Measurements from ENCODE around the gene IGSF9. TPM values are rescaled to one million over a fixed set of nuclear protein-coding genes. Genes with fewer than 3 reads are reported as not detected.
A peak's percentile ranks its signal among the peaks of the same experiment; 100 is the strongest.

IGSF9 gene, protein sequence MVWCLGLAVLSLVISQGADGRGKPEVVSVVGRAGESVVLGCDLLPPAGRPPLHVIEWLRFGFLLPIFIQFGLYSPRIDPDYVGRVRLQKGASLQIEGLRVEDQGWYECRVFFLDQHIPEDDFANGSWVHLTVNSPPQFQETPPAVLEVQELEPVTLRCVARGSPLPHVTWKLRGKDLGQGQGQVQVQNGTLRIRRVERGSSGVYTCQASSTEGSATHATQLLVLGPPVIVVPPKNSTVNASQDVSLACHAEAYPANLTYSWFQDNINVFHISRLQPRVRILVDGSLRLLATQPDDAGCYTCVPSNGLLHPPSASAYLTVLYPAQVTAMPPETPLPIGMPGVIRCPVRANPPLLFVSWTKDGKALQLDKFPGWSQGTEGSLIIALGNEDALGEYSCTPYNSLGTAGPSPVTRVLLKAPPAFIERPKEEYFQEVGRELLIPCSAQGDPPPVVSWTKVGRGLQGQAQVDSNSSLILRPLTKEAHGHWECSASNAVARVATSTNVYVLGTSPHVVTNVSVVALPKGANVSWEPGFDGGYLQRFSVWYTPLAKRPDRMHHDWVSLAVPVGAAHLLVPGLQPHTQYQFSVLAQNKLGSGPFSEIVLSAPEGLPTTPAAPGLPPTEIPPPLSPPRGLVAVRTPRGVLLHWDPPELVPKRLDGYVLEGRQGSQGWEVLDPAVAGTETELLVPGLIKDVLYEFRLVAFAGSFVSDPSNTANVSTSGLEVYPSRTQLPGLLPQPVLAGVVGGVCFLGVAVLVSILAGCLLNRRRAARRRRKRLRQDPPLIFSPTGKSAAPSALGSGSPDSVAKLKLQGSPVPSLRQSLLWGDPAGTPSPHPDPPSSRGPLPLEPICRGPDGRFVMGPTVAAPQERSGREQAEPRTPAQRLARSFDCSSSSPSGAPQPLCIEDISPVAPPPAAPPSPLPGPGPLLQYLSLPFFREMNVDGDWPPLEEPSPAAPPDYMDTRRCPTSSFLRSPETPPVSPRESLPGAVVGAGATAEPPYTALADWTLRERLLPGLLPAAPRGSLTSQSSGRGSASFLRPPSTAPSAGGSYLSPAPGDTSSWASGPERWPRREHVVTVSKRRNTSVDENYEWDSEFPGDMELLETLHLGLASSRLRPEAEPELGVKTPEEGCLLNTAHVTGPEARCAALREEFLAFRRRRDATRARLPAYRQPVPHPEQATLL
- total RNA-seq: under 1 TPM in 1 of 2 experiments, not detected in 1; 0.07 TPM

- POLR2A ChIA-PET: interaction anchor here (1.0 to 1.1 kb wide), 2 partner anchors 81 to 168 kb away, joined by 3 read pairs; no protein-coding TSS in a partner anchor
- Mint-ChIP-seq H3K4me3 (peak within 1 kb of the TSS; percentile 48), H3K4me1 (ENCODE audit: low read depth) (peaks cover 2% of the 10 kb centered on the region), H3K9me3 (no peaks in the 10 kb centered on the region), H3K27ac (no peak within 1 kb of the TSS), H3K27me3 (peaks cover 22% of the 10 kb centered on the region), H3K36me3 (ENCODE audit: low read depth) (no peaks in the 10 kb centered on the region)
- DNase-seq: peak; percentile 86
- CTCF ChIA-PET: interaction anchor here (0.7 to 2.3 kb wide), 16 partner anchors 9 to 147 kb away, joined by 3 to 21 read pairs (median 3); partner anchors contain the start of gene SLAMF8
- intact Hi-C loops (cut with micrococcal nuclease): no loop called here
- ATAC-seq: peak; percentile 99
- peak; percentile 57 for TF ChIP-seq CTCF (IDR thresholded peaks at IDR 0.05)
Observed at GRCh38 chr1:159945483-159946241, at the start of gene IGSF9. Gene IGSF9, minus strand, starts transcription at chr1:159945613. Its CDS starts 2,159 bp downstream, at chr1:159943454.

GRCh38 chr1:159994896-159995295 lies 49.5 kb upstream of the IGSF9 start:
- no peak for DNase-seq
- Mint-ChIP-seq H3K27me3 (peaks cover 11% of the 10 kb centered on the region), H3K27ac (no peak overlapping the region), H3K36me3 (ENCODE audit: low read depth) (no peaks in the 10 kb centered on the region), H3K4me3 (no peak overlapping the region), H3K4me1 (ENCODE audit: low read depth) (peaks cover 6% of the 10 kb centered on the region), H3K9me3 (no peaks in the 10 kb centered on the region)
- no peak for ATAC-seq
- intact Hi-C loops (cut with micrococcal nuclease): no loop called here
- TF ChIP-seq CTCF (IDR thresholded peaks at IDR 0.05): no peak
- CTCF ChIA-PET: interaction anchor here (13.8 kb wide), 1 partner anchor 11 kb away, joined by 143 read pairs; no protein-coding TSS in a partner anchor
- POLR2A ChIA-PET: no interaction called here

- ATAC-seq: no peak
- Mint-ChIP-seq H3K4me3 (no peak overlapping the region), H3K36me3 (ENCODE audit: low read depth) (no peaks in the 10 kb centered on the region), H3K27ac (no peak overlapping the region), H3K4me1 (ENCODE audit: low read depth) (peaks cover 6% of the 10 kb centered on the region), H3K27me3 (peaks cover 9% of the 10 kb centered on the region), H3K9me3 (no peaks in the 10 kb centered on the region)
- TF ChIP-seq CTCF (IDR thresholded peaks at IDR 0.05): no peak
- ChIA-PET POLR2A (no interaction called here), CTCF (interaction anchor here (0.7 to 13.8 kb wide), 4 partner anchors 12 to 104 kb away, joined by 3 to 143 read pairs (median 4); no protein-coding TSS in a partner anchor)
- DNase-seq: no peak
- intact Hi-C loops (cut with micrococcal nuclease): no loop called here
Observed at GRCh38 chr1:159993911-159994310, 48.5 kb upstream of the IGSF9 start.

DNA sequence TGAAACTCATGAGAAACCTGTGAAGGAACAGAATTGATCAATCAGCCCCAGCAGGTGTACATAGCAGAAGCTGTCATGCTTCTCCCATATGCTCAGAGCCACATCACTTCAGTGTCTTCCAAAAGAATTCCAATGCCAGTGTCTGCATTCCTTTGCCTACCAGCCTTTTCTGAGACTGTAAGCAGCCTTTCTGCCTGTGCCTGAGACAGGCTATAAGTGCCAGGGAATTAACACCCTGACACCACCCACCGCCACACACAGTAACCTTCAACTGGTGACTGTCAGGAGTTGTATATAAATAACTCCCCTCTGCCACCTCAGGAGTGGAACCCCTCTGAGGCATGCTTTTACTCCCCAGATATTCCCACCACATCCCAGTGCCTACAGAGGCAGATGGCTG lies 46.7 kb upstream of the IGSF9 start:
- CTCF ChIA-PET: interaction anchor here (0.6 to 13.8 kb wide), 5 partner anchors 13 to 89 kb away, joined by 3 to 143 read pairs (median 3); partner anchors contain the start of genes IGSF9 and KCNJ9
- no peaks in the 10 kb centered on the region for H3K36me3 Mint-ChIP-seq (ENCODE audit: low read depth)

More for the DNA sequence above, 46.7 kb upstream of the IGSF9 start:
- intact Hi-C loops (cut with micrococcal nuclease): no loop called here
- POLR2A ChIA-PET: no interaction called here
- ATAC-seq (no peak), DNase-seq (no peak)
- Mint-ChIP-seq H3K4me3 (no peak overlapping the region), H3K9me3 (no peaks in the 10 kb centered on the region), H3K27me3 (peaks cover 7% of the 10 kb centered on the region), H3K4me1 (ENCODE audit: low read depth) (peaks cover 6% of the 10 kb centered on the region), H3K27ac (no peak overlapping the region)
- TF ChIP-seq CTCF (IDR thresholded peaks at IDR 0.05): no peak

Measured in activated CD8-positive, alpha-beta T cell treated with anti-CD3 and anti-CD28 coated beads for 36 hours (primary cell).